ENCODE data around the gene IFT122. TPM values are rescaled to one million over a fixed set of nuclear protein-coding genes. Genes with fewer than 3 reads are reported as not detected.

Gene IFT122
- total RNA-seq, 5 donors from 2014 or later (not counting 1 experiment from before 2014, with no cell fraction given), result 15.0 to 23.9 (median 18.1) TPM

DNA sequence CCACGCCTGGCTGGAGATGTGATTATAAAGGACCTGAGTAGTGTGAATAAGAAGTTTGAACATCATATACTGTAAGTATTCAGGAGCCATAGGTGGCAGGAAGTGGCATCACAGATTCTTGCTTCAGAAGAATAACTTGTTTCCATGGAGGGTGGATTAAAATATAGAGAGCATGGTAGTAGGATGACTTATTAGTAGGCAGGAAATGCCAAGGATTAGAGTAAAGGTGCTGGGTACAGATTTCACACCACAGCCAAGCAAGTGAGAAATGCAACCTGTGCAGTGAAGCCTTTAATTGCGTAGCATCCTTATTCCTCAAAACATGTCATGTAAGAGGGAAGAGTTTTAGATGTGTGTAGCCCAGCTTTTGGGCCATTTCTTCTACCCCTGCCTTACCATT, 30.8 kb downstream of the IFT122 start:
- H3K36me3 Mint-ChIP-seq, result peaks cover 26% of the 10 kb centered on the region
- Histone ChIP-seq H3K27ac (ENCODE audit: low read length) (no peak overlapping the region), H3K36me3 (ENCODE audit: control insufficient read depth in 2 of 2, extremely low read depth in 1 of 2, insufficient read depth in 1 of 2, low read length in 1 of 2) (peaks cover 0 to 5% of the 10 kb centered on the region in 2 donors), H3K27me3 (replicated peaks in 1 of 2; ENCODE audit: control insufficient read depth in 2 of 2, extremely low read depth in 1 of 2, insufficient read depth in 2 of 2, low read length in 1 of 2) (no peaks in the 10 kb centered on the region), H3K4me1 (ENCODE audit: control insufficient read depth in 1 of 2, extremely low read depth in 1 of 2, insufficient read depth in 2 of 2, low read length in 2 of 2) (peaks cover 0 to 4% of the 10 kb centered on the region in 2 experiments), H3K9me3 (no peaks in the 10 kb centered on the region), H3K4me3 (ENCODE audit: control insufficient read depth in 1 of 2, extremely low read depth in 1 of 2, low read length in 1 of 2) (no peak overlapping the region)
- CTCF ChIA-PET, result no interaction called here
- H3K4me3 Mint-ChIP-seq, result no peak overlapping the region
- no peaks in the 10 kb centered on the region for H3K27me3 Mint-ChIP-seq
- H3K27ac Mint-ChIP-seq, result no peak overlapping the region
- ATAC-seq (replicated peaks in 1 of 4) (no peak), DNase-seq (no peak)
- no peaks in the 10 kb centered on the region for H3K9me3 Mint-ChIP-seq
- POLR2A ChIA-PET, result no interaction called here
- WGBS (ENCODE audit: insufficient coverage), result no CpG with 5 or more reads among the region's 2 CpGs
- H3K4me1 Mint-ChIP-seq, result peaks cover 5 to 12% (median 8%) of the 10 kb centered on the region in 3 donors

DNA sequence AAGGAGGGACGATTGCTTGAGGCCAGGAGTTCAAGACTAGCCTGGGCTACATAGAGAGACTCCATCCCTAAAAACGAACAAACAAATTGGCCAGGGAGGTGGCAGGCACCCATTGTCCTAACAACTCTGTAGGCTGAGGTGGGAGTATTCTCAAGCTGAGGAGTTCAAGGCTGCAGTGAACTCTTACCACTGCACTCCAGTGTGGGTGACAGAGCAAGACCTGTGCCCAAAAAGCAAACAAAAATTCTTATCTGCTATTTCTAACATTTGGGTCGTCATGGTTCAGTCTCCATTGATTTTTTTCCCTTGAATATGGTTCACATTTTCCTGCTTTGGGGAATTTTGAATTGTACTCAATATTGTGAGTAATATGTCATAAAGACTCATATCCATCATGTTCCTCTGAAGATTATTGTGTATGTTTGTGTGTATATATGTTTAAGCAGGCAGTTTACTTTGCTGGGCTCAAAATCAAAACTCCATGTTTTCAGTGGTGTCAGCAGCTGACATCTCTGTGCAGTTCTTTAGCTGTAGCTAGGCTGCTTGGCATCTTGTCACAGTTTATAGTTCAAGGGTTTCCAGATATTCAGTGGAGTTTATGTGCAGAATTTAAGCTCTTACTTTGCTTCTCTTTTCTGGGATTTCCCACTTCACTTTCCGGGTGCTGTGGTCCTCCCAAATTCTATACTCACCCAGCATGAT, 33.2 kb downstream of the IFT122 start:
- no peak overlapping the region for H3K4me3 ChIP-seq (ENCODE audit: control insufficient read depth in 1 of 2, extremely low read depth in 1 of 2, low read length in 1 of 2)
- no peaks in the 10 kb centered on the region for H3K27me3 ChIP-seq (replicated peaks in 1 of 2; ENCODE audit: control insufficient read depth in 2 of 2, extremely low read depth in 1 of 2, insufficient read depth in 2 of 2, low read length in 1 of 2)
- Mint-ChIP-seq H3K9me3 (no peaks in the 10 kb centered on the region), H3K4me3 (no peak overlapping the region), H3K4me1 (peaks cover 5 to 12% (median 8%) of the 10 kb centered on the region in 3 donors), H3K36me3 (peaks cover 41% of the 10 kb centered on the region), H3K27ac (no peak overlapping the region), H3K27me3 (no peaks in the 10 kb centered on the region)
- no peaks in the 10 kb centered on the region for H3K9me3 ChIP-seq
- ChIA-PET POLR2A (interaction anchor here in 1 of 2 donors (0.5 kb wide), 1 partner anchor 1678 kb away, joined by 3 read pairs; no protein-coding TSS in a partner anchor), CTCF (no interaction called here)
- peaks cover 0 to 16% of the 10 kb centered on the region in 2 donors for H3K36me3 ChIP-seq (ENCODE audit: control insufficient read depth in 2 of 2, extremely low read depth in 1 of 2, insufficient read depth in 1 of 2, low read length in 1 of 2)
- no peak for DNase-seq
- no CpG with 5 or more reads among the region's 4 CpGs for WGBS (ENCODE audit: insufficient coverage)
- no peak overlapping the region for H3K27ac ChIP-seq (ENCODE audit: low read length)
- no peak for ATAC-seq (replicated peaks in 1 of 4)
- peaks cover 0 to 4% of the 10 kb centered on the region in 2 experiments for H3K4me1 ChIP-seq (ENCODE audit: control insufficient read depth in 1 of 2, extremely low read depth in 1 of 2, insufficient read depth in 2 of 2, low read length in 2 of 2)

DNA sequence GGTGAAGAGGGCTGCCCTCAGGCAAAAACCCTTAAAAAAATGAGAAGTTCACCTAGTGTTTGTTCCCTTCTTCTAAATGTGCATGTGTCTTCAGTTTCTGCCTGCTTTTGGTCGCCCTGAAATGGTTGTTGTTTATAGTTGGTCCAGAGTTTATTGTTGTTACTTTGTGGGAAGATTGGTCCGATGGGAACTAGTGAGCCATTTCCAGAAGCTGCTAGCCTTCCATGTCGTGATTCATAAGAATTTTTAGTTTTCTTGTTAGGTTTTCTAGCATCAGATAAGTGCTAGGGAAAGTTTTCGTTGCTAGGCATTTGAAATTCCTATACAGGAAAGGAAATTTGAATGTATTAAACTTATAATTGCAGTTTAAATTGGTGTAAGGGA, 33.7 kb downstream of the IFT122 start:
- H3K27ac ChIP-seq (ENCODE audit: low read length), result no peak overlapping the region
- Mint-ChIP-seq H3K4me3 (no peak overlapping the region), H3K4me1 (peaks cover 5 to 12% (median 8%) of the 10 kb centered on the region in 3 donors), H3K36me3 (peaks cover 41% of the 10 kb centered on the region), H3K27ac (no peak overlapping the region), H3K27me3 (no peaks in the 10 kb centered on the region), H3K9me3 (no peaks in the 10 kb centered on the region)
- WGBS (ENCODE audit: insufficient coverage), result 100% methylated on average over 2 of the region's 4 CpGs
- ChIA-PET POLR2A (interaction anchor here in 1 of 2 donors (0.5 kb wide), 1 partner anchor 1678 kb away, joined by 3 read pairs; no protein-coding TSS in a partner anchor), CTCF (no interaction called here)
- no peak for ATAC-seq (replicated peaks in 1 of 4)
- DNase-seq, result no peak
- H3K9me3 ChIP-seq, result no peaks in the 10 kb centered on the region
- no peak overlapping the region for H3K4me3 ChIP-seq (ENCODE audit: control insufficient read depth in 1 of 2, extremely low read depth in 1 of 2, low read length in 1 of 2)
- peaks cover 0 to 3% of the 10 kb centered on the region in 2 experiments for H3K4me1 ChIP-seq (ENCODE audit: control insufficient read depth in 1 of 2, extremely low read depth in 1 of 2, insufficient read depth in 2 of 2, low read length in 2 of 2)
- H3K27me3 ChIP-seq (replicated peaks in 1 of 2; ENCODE audit: control insufficient read depth in 2 of 2, extremely low read depth in 1 of 2, insufficient read depth in 2 of 2, low read length in 1 of 2), result no peaks in the 10 kb centered on the region
- H3K36me3 ChIP-seq (ENCODE audit: control insufficient read depth in 2 of 2, extremely low read depth in 1 of 2, insufficient read depth in 1 of 2, low read length in 1 of 2), result peaks cover 0 to 18% of the 10 kb centered on the region in 2 donors

DNA sequence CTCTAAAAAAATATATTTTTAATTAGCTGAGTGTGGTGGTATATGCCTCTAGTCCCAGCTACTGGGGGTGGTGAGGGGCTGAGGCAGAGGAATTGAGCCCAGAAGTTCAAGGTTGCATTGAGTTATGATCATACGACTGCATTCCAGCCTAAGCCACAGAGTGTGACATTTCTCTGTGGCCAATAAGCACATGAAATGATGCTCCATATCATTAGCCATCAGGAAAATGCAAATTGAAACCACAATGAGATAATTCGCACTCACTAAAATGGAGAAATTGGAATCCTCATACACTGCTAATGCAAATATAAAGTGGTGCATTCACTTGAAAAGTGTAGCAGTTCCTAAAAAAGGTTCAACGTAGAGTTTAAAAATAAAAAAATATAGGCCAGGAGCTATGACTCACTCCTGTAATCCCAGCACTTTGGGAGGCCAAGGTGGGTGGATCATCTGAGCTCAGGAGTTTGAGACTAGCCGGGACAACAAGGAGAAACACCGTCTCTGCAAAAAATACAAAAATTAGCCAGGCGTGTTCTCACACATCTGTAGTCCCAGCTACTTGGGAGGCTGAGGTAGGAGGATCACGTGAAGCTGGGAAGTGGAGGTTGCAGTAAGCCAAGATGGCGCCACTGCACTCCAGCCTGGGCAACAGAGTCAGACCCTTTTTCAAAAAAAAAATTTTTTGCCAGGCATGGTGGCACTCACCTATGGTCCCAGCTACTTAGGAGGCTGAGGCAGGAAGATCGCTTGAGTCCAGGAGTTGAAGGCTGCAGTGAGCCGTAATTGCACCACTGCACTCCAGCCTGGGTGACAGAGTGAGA, 35.2 kb downstream of the IFT122 start:
- H3K4me1 ChIP-seq (ENCODE audit: control insufficient read depth in 1 of 2, extremely low read depth in 1 of 2, insufficient read depth in 2 of 2, low read length in 2 of 2), result no peaks in the 10 kb centered on the region
- peaks cover 0 to 18% of the 10 kb centered on the region in 2 donors for H3K36me3 ChIP-seq (ENCODE audit: control insufficient read depth in 2 of 2, extremely low read depth in 1 of 2, insufficient read depth in 1 of 2, low read length in 1 of 2)
- no peaks in the 10 kb centered on the region for H3K27me3 Mint-ChIP-seq
- H3K27ac ChIP-seq (ENCODE audit: low read length), result no peak overlapping the region
- no peaks in the 10 kb centered on the region for H3K9me3 Mint-ChIP-seq
- no peaks in the 10 kb centered on the region for H3K9me3 ChIP-seq
- peaks cover 46% of the 10 kb centered on the region for H3K36me3 Mint-ChIP-seq
- no peaks in the 10 kb centered on the region for H3K4me1 Mint-ChIP-seq
- ChIA-PET CTCF (no interaction called here), POLR2A (interaction anchor here in 1 of 2 donors (0.7 kb wide), 1 partner anchor 22 kb away, joined by 3 read pairs; no protein-coding TSS in a partner anchor)
- ATAC-seq (replicated peaks in 1 of 4) (no peak), DNase-seq (no peak)
- no peak overlapping the region for H3K4me3 Mint-ChIP-seq
- WGBS (ENCODE audit: insufficient coverage), result 100% methylated on average over 7 of the region's 10 CpGs
- H3K4me3 ChIP-seq (ENCODE audit: control insufficient read depth in 1 of 2, extremely low read depth in 1 of 2, low read length in 1 of 2), result no peak overlapping the region
- H3K27ac Mint-ChIP-seq, result no peak overlapping the region
- H3K27me3 ChIP-seq (replicated peaks in 1 of 2; ENCODE audit: control insufficient read depth in 2 of 2, extremely low read depth in 1 of 2, insufficient read depth in 2 of 2, low read length in 1 of 2), result no peaks in the 10 kb centered on the region

DNA sequence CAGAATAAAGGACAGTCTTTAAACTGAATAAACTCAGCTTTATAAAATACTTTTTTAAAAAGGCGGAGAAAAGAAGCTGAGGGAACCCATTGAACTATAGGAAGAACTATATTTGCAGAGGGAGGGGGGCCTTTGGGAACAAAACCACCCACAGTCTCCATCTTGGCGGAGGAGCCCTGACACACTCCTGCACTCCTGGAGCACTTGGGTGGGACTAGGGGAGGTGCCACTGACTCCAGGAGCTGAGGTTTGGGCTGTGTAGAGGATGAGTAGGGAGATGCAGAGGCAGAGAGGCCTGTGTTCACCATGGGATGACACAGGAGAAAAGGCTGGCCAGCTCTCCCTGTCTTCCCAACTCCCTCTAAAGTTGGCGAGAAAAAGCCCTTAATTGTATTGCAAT, 35.8 kb downstream of the IFT122 start:
- H3K36me3 Mint-ChIP-seq, result peaks cover 48% of the 10 kb centered on the region
- POLR2A ChIA-PET, result interaction anchor here in 1 of 2 donors (0.7 kb wide), 1 partner anchor 21 kb away, joined by 3 read pairs; no protein-coding TSS in a partner anchor
- WGBS (ENCODE audit: insufficient coverage), result no CpG with 5 or more reads among the region's 3 CpGs
- H3K9me3 ChIP-seq, result no peaks in the 10 kb centered on the region
- CTCF ChIA-PET, result no interaction called here
- H3K27ac ChIP-seq (ENCODE audit: low read length), result no peak overlapping the region
- H3K4me3 Mint-ChIP-seq, result no peak overlapping the region
- H3K4me1 Mint-ChIP-seq, result peaks cover 0 to 4% (median 0%) of the 10 kb centered on the region in 3 donors
- no peaks in the 10 kb centered on the region for H3K4me1 ChIP-seq (ENCODE audit: control insufficient read depth in 1 of 2, extremely low read depth in 1 of 2, insufficient read depth in 2 of 2, low read length in 2 of 2)
- no peaks in the 10 kb centered on the region for H3K9me3 Mint-ChIP-seq
- no peak for ATAC-seq (replicated peaks in 1 of 4)
- H3K27ac Mint-ChIP-seq, result no peak overlapping the region
- H3K27me3 Mint-ChIP-seq, result no peaks in the 10 kb centered on the region
- no peak overlapping the region for H3K4me3 ChIP-seq (ENCODE audit: control insufficient read depth in 1 of 2, extremely low read depth in 1 of 2, low read length in 1 of 2)
- no peak for DNase-seq
- H3K27me3 ChIP-seq (replicated peaks in 1 of 2; ENCODE audit: control insufficient read depth in 2 of 2, extremely low read depth in 1 of 2, insufficient read depth in 2 of 2, low read length in 1 of 2), result no peaks in the 10 kb centered on the region
- H3K36me3 ChIP-seq (ENCODE audit: control insufficient read depth in 2 of 2, extremely low read depth in 1 of 2, insufficient read depth in 1 of 2, low read length in 1 of 2), result peaks cover 0 to 20% of the 10 kb centered on the region in 2 donors

DNA sequence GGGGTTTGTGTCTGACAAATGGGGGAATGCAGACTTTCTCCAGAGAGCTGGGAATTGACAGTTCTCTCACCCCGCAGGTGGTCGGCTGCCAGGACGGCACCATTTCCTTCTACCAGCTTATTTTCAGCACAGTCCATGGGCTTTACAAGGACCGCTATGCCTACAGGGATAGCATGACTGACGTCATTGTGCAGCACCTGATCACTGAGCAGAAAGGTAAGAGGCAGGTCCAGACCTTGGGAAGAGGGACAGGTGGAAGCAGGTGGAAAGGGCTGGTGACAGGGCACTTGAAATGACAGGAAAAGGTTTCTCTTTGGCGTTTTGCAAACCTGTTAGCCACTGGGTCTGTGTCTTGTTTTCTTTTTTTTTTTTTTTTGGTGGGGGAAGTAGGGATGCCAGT, 36.6 kb downstream of the IFT122 start:
- no peak overlapping the region for H3K27ac Mint-ChIP-seq
- no peak for DNase-seq
- H3K36me3 ChIP-seq (ENCODE audit: control insufficient read depth in 2 of 2, extremely low read depth in 1 of 2, insufficient read depth in 1 of 2, low read length in 1 of 2), result peaks cover 0 to 20% of the 10 kb centered on the region in 2 donors
- ChIA-PET CTCF (no interaction called here), POLR2A (no interaction called here)
- H3K27ac ChIP-seq (ENCODE audit: low read length), result no peak overlapping the region
- no peaks in the 10 kb centered on the region for H3K9me3 Mint-ChIP-seq
- ATAC-seq (replicated peaks in 1 of 4), result no peak
- peaks cover 41% of the 10 kb centered on the region for H3K36me3 Mint-ChIP-seq
- peaks cover 4 to 9% (median 6%) of the 10 kb centered on the region in 3 donors for H3K4me1 Mint-ChIP-seq
- H3K4me3 Mint-ChIP-seq, result no peak overlapping the region
- H3K27me3 ChIP-seq (replicated peaks in 1 of 2; ENCODE audit: control insufficient read depth in 2 of 2, extremely low read depth in 1 of 2, insufficient read depth in 2 of 2, low read length in 1 of 2), result no peaks in the 10 kb centered on the region
- no peaks in the 10 kb centered on the region for H3K27me3 Mint-ChIP-seq
- H3K4me1 ChIP-seq (ENCODE audit: control insufficient read depth in 1 of 2, extremely low read depth in 1 of 2, insufficient read depth in 2 of 2, low read length in 2 of 2), result peaks cover 1 to 5% of the 10 kb centered on the region in 2 experiments
- no peak overlapping the region for H3K4me3 ChIP-seq (ENCODE audit: control insufficient read depth in 1 of 2, extremely low read depth in 1 of 2, low read length in 1 of 2)
- 92% methylated on average over 5 of the region's 6 CpGs for WGBS (ENCODE audit: insufficient coverage)
- H3K9me3 ChIP-seq, result no peaks in the 10 kb centered on the region

All from T-cell (primary cell).